GM11168 (cell line): Measurements from ENCODE around the gene SUMO2.

Experiments
- in situ Hi-C: fragments of 300-500 bp; cut with MboI; formaldehyde crosslinking; loops from one replicate; pipeline ENCODE4 v1.12.0; 2022; ENCODE audit warnings: low sequenced_read_pairs; ENCODE audit not compliant: unreplicated experiment

The SUMO2 gene

GRCh38 chr17:75182569-75183436, at the start of gene SUMO2:
SUMO2 (minus strand) TSS chr17:75182959; CDS start chr17:75182834, 125 bp downstream.
- in situ Hi-C loops, result no loop called here

GRCh38 chr17:75231741-75232464, 49.1 kb upstream of the SUMO2 start:
- in situ Hi-C loops, result no loop called here

GRCh38 chr17:75231071-75231470, 48.3 kb upstream of the SUMO2 start:
- in situ Hi-C loops, result no loop called here

GRCh38 chr17:75228847-75229246, 46.1 kb upstream of the SUMO2 start:
- in situ Hi-C loops, result no loop called here

GRCh38 chr17:75228305-75228704, 45.5 kb upstream of the SUMO2 start:
- in situ Hi-C loops, result no loop called here

- in situ Hi-C loops, result no loop called here
These were observed 45.0 kb upstream of the SUMO2 start for GRCh38 chr17:75227729-75228128.

GRCh38 chr17:75225016-75225415, 42.3 kb upstream of the SUMO2 start:
- in situ Hi-C loops, result no loop called here

GRCh38 chr17:75219815-75220214, 37.1 kb upstream of the SUMO2 start:
- in situ Hi-C loops, result no loop called here

- in situ Hi-C loops, result no loop called here
These were observed 35.4 kb upstream of the SUMO2 start for GRCh38 chr17:75218131-75218530.

GRCh38 chr17:75209061-75209460, 26.3 kb upstream of the SUMO2 start:
- in situ Hi-C loops, result loop anchor here (10.0 kb wide), 1 partner anchor 94 kb away; no protein-coding TSS in a partner anchor

- in situ Hi-C loops, result loop anchor here (10.0 kb wide), 1 partner anchor 93 kb away; no protein-coding TSS in a partner anchor
These were observed 25.4 kb upstream of the SUMO2 start for GRCh38 chr17:75208161-75208560.

- in situ Hi-C loops, result loop anchor here (10.0 kb wide), 1 partner anchor 93 kb away; no protein-coding TSS in a partner anchor
These were observed 25.0 kb upstream of the SUMO2 start for GRCh38 chr17:75207760-75208159.

GRCh38 chr17:75207050-75207407, 24.3 kb upstream of the SUMO2 start:
- in situ Hi-C loops, result loop anchor here (10.0 kb wide), 1 partner anchor 92 kb away; no protein-coding TSS in a partner anchor

- in situ Hi-C loops, result loop anchor here (10.0 kb wide), 1 partner anchor 91 kb away; no protein-coding TSS in a partner anchor
These were observed 23.0 kb upstream of the SUMO2 start for GRCh38 chr17:75205793-75206163.

GRCh38 chr17:75205037-75205792, 22.5 kb upstream of the SUMO2 start, which contains the start of gene NUP85:
NUP85 (plus strand) TSS chr17:75205679; CDS start chr17:75205762, 83 bp downstream.
- in situ Hi-C loops, result loop anchor here (10.0 kb wide), 1 partner anchor 90 kb away; no protein-coding TSS in a partner anchor

- in situ Hi-C loops, result loop anchor here (10.0 kb wide), 1 partner anchor 85 kb away; no protein-coding TSS in a partner anchor
These were observed 17.3 kb upstream of the SUMO2 start for GRCh38 chr17:75199886-75200618.

- in situ Hi-C loops, result no loop called here
These were observed 12.1 kb upstream of the SUMO2 start for GRCh38 chr17:75194879-75195278.

- in situ Hi-C loops, result no loop called here
These were observed 8.8 kb upstream of the SUMO2 start for GRCh38 chr17:75191584-75191983.

GRCh38 chr17:75188614-75189013, 5.9 kb upstream of the SUMO2 start:
- in situ Hi-C loops, result no loop called here
